Ectodermal cell (in vitro differentiated cells): ENCODE results near the gene OLFM2.

Experiments
- H3K27ac ChIP-seq: 2 replicates; pipeline ENCODE4 v1.7.0; 2013; ENCODE audit warnings: mild to moderate bottlenecking, low read depth, low read length; ENCODE audit not compliant: insufficient read depth, poor library complexity, severe bottlenecking
- H3K27me3 ChIP-seq: 2 replicates; pipeline ENCODE4 v1.7.0; 2013; ENCODE audit warnings: mild to moderate bottlenecking, low read length; ENCODE audit not compliant: insufficient read depth, control insufficient read depth, poor library complexity, severe bottlenecking
- H3K36me3 ChIP-seq: one replicate; pipeline ENCODE4 v1.7.0; 2013; ENCODE audit warnings: low read length; ENCODE audit not compliant: control insufficient read depth, insufficient read depth
- H3K4me1 ChIP-seq: one replicate; pipeline ENCODE4 v1.7.0; 2013; ENCODE audit warnings: low read length; ENCODE audit not compliant: control insufficient read depth, insufficient read depth
- H3K4me3 ChIP-seq: 2 replicates; pipeline ENCODE4 v1.7.0; 2013; ENCODE audit warnings: low read depth, low read length, control low read depth; ENCODE audit not compliant: insufficient read depth
- H3K9me3 ChIP-seq: 2 replicates; pipeline ENCODE4 v1.7.0; 2013; ENCODE audit warnings: mild to moderate bottlenecking, low read length, moderate library complexity; ENCODE audit not compliant: control insufficient read depth
- WGBS, 2 experiments: methylation state at CpG; one replicate each; pipeline ENCODE4 v1.1.7; 2013; ENCODE audit warnings: missing lambda C conversion rate in 2 of 2; 5-methylcytosine and 5-hydroxymethylcytosine counted together

The OLFM2 gene

DNA sequence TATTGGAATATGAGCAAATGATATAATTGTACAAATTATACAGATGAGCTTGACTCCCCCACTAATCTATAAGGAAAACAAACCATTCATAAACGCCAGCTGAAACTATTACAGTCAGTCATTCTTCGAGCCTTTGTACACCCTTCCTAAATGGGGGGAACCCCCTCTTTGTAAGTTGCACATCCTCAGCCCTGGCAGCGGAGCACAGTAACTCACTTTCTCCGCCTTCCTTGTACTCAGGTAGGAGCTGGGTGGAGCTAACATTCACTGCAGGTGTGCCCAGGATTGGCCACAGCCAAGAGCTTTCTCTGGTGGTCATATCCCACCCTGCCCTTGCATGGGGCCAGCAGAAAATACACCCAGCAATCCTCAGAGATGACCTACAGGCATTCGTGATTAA lies 72.6 kb downstream of the OLFM2 start:
- H3K9me3 ChIP-seq, result no peaks in the 10 kb centered on the region
- H3K36me3 ChIP-seq, result no peaks in the 10 kb centered on the region
- 91% methylated on average over 5 of the region's 5 CpGs for WGBS, 2 experiments
- no peak overlapping the region for H3K27ac ChIP-seq
- H3K4me1 ChIP-seq, result no peaks in the 10 kb centered on the region
- no peaks in the 10 kb centered on the region for H3K27me3 ChIP-seq
- no peak overlapping the region for H3K4me3 ChIP-seq

DNA sequence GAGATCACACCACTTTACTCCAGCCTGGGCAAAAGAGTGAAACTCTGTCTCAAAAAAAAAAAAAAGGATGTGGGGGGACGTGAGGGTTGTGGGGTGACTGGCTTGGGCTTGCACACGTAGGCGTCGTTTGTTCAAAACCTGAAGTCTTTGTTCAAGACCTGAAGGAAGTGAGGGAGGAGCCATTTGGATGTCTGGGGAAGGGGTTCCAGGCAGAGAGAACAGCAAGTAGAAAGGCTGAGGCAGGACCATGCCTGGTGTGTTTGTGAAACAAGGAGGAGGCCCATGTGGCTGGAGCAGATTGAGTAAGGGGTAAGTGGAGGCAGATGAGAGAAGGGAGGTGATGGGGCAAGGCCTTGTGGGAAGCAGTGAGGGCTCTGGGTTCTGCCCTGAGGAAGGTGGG lies 73.4 kb downstream of the OLFM2 start:
- Histone ChIP-seq H3K27ac (no peak overlapping the region), H3K36me3 (no peaks in the 10 kb centered on the region), H3K4me1 (no peaks in the 10 kb centered on the region), H3K27me3 (no peaks in the 10 kb centered on the region), H3K9me3 (no peaks in the 10 kb centered on the region), H3K4me3 (no peak overlapping the region)
- 94 to 97% methylated on average over 4 of the region's 4 CpGs for WGBS, 2 experiments

DNA sequence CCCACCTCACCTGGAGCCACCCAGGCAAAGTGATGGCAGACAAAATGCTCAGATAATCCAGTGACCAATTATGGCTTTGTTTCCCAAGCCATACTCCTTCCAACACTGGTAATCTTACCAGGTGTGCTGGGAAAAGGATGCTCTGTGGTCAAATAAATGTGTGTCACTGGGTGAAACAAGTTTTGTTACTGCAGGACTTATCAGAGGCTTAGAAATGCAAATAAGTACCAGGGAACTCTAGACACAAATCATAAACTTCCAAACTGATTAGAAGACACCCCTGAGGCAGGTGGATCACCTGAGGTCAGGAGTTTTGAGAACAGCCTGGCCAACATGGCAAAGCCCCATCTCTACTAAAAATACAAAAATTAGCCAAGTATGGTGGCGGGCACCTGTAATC lies 74.8 kb downstream of the OLFM2 start:
- Histone ChIP-seq H3K27ac (no peak overlapping the region), H3K27me3 (no peaks in the 10 kb centered on the region), H3K36me3 (no peaks in the 10 kb centered on the region), H3K9me3 (no peaks in the 10 kb centered on the region), H3K4me3 (no peak overlapping the region), H3K4me1 (no peaks in the 10 kb centered on the region)
- 94 to 96% methylated on average over 1 of the region's 1 CpG for WGBS, 2 experiments

GRCh38 chr19:9860407-9860806 lies 75.9 kb downstream of the OLFM2 start:
- Histone ChIP-seq H3K4me3 (no peak overlapping the region), H3K27me3 (no peaks in the 10 kb centered on the region), H3K9me3 (no peaks in the 10 kb centered on the region), H3K4me1 (no peaks in the 10 kb centered on the region), H3K36me3 (no peaks in the 10 kb centered on the region), H3K27ac (no peak overlapping the region)
- WGBS, 2 experiments, result 94 to 95% methylated on average over 8 of the region's 8 CpGs

GRCh38 chr19:9858766-9859165 lies 77.5 kb downstream of the OLFM2 start:
- Histone ChIP-seq H3K9me3 (no peaks in the 10 kb centered on the region), H3K27ac (no peak overlapping the region), H3K4me1 (no peaks in the 10 kb centered on the region), H3K27me3 (no peaks in the 10 kb centered on the region), H3K4me3 (no peak overlapping the region), H3K36me3 (no peaks in the 10 kb centered on the region)

GRCh38 chr19:9857920-9858746 lies 78.2 kb downstream of the OLFM2 start:
- H3K4me3 ChIP-seq, result no peak overlapping the region
- no peaks in the 10 kb centered on the region for H3K27me3 ChIP-seq
- no peaks in the 10 kb centered on the region for H3K36me3 ChIP-seq
- no peaks in the 10 kb centered on the region for H3K4me1 ChIP-seq
- no peak overlapping the region for H3K27ac ChIP-seq
- H3K9me3 ChIP-seq, result no peaks in the 10 kb centered on the region
- 88% methylated on average over 10 of the region's 10 CpGs for WGBS, 2 experiments

GRCh38 chr19:9857076-9857721 lies 79.1 kb downstream of the OLFM2 start:
- 96% methylated on average over 13 of the region's 13 CpGs for WGBS, 2 experiments
- Histone ChIP-seq H3K4me1 (no peaks in the 10 kb centered on the region), H3K36me3 (no peaks in the 10 kb centered on the region), H3K27me3 (no peaks in the 10 kb centered on the region), H3K9me3 (no peaks in the 10 kb centered on the region), H3K4me3 (no peak overlapping the region), H3K27ac (no peak overlapping the region)

- H3K27ac ChIP-seq, result no peak overlapping the region
- H3K27me3 ChIP-seq, result no peaks in the 10 kb centered on the region
- WGBS, 2 experiments, result 97 to 98% methylated on average over 9 of the region's 9 CpGs
- H3K4me1 ChIP-seq, result no peaks in the 10 kb centered on the region
- H3K9me3 ChIP-seq, result no peaks in the 10 kb centered on the region
- no peaks in the 10 kb centered on the region for H3K36me3 ChIP-seq
- H3K4me3 ChIP-seq, result no peak overlapping the region
Measured at GRCh38 chr19:9856609-9857008, 79.7 kb downstream of the OLFM2 start.

- Histone ChIP-seq H3K9me3 (no peaks in the 10 kb centered on the region), H3K4me3 (no peak overlapping the region), H3K27me3 (no peaks in the 10 kb centered on the region), H3K4me1 (peaks cover 11% of the 10 kb centered on the region), H3K27ac (no peak overlapping the region), H3K36me3 (no peaks in the 10 kb centered on the region)
- 96 to 97% methylated on average over 38 of the region's 38 CpGs for WGBS, 2 experiments
Measured at GRCh38 chr19:9854282-9854846, 82.0 kb downstream of the OLFM2 start.

DNA sequence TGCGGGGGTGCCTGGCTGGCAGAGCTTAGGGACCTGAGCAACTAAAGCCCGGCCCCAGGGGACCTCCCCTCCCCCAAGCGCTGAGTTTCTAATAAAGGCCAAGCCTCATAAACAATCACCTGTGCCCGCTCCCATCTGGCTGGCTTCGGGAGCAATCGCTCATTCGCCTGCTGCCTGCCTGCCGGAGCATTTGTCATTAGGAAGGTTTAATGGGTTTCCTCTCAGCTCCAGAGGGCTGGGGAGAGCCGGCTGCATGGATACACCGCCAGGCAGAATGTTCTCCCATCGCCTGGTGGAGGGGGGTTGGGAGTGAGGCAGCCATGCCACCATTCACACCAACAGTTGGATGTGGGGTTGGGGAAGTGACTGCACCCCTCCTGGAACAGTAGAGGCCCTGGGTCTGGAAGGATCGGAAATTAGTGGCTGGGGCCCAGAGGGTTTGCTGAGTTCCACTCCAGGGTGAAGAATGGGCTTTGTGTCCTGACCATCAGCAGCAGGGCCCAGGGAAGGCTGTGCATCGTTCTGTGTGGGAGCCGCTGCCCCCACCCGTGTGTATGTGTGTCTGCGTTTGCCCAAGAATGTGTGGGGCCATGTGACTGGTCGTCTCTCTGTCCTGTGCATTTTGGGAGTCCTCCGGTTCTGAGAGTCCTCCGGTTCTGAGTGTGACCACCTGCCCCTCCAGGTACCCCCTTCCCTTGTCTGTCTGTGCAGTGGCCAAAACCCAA lies 85.9 kb downstream of the OLFM2 start:
- H3K36me3 ChIP-seq, result no peaks in the 10 kb centered on the region
- no peak overlapping the region for H3K27ac ChIP-seq
- H3K9me3 ChIP-seq, result no peaks in the 10 kb centered on the region
- 87 to 90% methylated on average over 19 of the region's 19 CpGs for WGBS, 2 experiments
- H3K4me3 ChIP-seq, result no peak overlapping the region
- H3K27me3 ChIP-seq, result no peaks in the 10 kb centered on the region
- H3K4me1 ChIP-seq, result peaks cover 12% of the 10 kb centered on the region
